ENCODE measurements around the gene CLNK. TPM values are rescaled to one million over a fixed set of nuclear protein-coding genes. Genes with fewer than 3 reads are reported as not detected.

The CLNK gene
- polyA plus RNA-seq, 3 donors: 0.61 to 1.4 (median 0.95) TPM

DNA sequence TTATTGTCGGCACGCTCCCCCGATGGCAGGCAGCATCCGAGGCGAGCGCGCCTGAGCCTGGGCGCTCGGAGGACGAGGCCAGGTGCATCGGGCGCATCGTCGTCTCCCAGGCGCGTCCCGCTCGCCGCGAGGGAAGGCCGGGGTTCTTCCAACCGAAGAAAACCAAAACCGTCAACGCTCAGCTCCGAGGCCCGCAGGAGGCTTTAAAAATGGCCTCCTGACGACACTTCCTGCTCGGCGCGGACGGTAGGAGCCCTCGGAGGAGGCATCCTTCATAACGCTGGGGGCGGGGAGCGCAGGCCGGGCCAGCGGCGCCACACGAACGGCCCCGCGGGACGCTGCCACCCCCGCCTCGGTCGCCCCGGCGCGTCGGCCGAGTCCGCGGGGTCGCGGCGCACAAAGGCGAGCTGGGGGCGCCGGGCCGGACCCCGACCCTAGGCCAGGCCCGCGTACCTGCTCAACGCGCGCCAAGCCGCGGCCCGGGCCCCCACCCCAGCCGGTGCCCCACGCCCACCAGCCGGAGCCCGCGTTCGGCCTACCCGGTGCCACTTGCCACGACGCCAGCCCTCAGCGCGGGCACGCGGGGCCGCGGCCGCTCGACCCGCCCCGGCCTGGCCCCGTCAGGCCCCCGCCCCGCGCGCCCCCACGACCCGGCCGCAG is 227.8 kb downstream of the CLNK start:
- DNase-seq: peak; percentile 46

DNA sequence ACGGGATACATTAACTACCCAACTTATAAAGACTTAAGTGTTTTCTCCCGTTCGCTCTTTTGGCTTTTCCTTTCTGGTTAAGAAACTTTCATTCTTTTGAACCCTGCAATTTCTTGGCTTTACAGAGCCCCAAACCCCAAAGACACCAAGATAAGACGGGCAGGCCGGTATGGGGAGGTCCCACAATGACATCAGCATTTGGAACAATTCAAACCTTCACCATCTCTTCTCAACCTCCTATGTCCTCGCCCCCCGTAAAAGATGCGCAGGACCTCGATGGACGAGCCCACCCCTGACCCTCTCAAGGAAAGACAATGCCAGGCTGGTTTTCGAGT is 228.3 kb downstream of the CLNK start:
- no peak for DNase-seq

DNA sequence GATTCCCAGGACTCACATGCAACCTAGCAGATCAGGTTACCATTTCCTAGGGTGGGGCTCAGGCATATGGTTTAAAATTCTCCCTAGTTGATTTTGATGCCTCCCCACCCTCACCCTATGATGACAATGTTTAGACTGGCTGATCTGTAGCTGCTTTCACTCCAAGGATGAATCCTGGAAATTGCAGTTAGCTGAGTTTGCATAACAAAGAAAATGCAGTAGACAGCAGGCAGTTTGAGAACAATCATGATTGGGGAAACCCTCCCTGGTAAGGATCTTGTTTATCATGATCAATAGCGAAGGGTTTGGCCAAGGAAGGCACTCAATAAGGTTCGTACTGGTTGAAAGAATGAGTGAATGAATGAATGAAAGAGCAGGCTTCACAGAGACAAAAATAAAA is 229.4 kb downstream of the CLNK start:
- no peak for DNase-seq

DNA sequence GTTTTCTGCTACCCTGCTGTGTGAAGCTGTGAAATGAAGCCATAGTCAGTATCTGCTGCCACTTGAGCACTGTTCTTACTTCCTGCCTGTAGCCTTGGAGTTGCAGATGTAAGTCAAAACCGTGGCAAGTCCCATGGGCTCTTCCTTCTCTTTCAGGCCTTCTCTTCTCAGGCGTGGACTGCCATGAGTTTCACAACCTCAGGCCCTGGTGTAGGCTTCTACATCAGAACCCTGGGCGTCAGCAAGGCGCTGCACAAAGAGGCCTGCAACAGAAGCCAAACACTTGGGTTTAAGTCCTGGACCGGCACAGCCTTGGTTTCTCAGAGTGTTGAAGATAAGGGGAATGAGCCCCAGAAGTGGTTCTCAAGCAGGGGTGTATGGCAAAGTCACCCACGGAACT is 229.8 kb downstream of the CLNK start:
- DNase-seq: no peak

DNA sequence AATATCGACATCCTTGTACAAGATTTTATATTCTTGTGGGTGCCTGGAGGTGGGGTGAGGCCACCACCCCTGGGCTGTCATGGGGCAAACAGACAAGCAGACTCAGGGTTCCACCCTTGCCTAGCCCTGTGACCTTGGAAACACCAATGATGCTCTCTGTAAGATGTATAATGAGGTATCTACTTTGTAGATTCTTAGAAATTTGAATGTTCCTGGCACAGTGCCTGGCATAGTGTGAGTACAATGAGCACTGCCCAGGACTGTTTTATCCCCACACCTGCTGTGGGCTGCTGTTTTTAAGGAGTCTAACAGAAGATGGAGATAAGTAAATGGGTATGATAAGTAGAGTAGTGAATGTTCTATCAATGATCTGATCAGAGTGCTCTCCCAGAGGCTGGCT is 230.4 kb downstream of the CLNK start:
- no peak for DNase-seq

DNA sequence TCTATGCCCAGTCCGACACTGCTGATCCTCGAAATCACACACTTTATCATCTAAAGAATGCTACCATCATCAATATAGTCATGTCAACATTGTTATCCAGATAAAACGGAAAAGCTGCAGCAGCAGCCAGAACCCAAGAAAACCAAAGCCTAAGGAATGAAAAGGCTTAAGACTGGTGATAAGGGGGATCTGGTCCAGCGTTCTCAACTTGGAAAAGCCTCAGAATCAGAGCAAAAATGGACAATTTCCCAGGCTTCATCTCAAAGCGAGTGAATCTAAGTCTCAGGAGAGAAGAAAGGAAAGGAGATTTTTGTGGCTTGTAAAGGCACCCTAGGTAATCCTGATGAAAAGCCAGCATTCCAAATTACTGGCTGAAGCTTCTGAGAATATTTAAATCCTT is 235.6 kb downstream of the CLNK start:
- no peak for DNase-seq

DNA sequence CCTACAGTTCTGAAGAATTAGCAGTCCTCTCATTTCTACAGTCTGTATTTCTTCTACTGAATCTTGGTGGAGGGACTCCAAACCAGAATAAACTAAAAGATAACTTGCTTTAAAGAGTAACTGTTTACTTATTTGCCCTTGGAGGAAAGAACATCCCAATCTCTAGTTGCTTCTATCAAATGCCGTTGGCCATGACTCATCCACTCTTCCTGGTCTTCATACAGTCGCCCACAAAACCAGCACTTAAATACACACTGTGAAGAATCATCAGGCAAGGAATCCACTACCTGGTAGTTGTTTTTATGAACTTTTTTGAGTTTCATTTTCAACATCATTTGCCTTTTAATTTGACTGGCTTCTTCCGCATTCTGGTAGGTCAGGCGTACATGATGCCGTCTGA is 241.6 kb downstream of the CLNK start:
- no peak for DNase-seq

GRCh38 chr4:10441512-10441911 is 243.1 kb downstream of the CLNK start:
- no peak for DNase-seq

DNA sequence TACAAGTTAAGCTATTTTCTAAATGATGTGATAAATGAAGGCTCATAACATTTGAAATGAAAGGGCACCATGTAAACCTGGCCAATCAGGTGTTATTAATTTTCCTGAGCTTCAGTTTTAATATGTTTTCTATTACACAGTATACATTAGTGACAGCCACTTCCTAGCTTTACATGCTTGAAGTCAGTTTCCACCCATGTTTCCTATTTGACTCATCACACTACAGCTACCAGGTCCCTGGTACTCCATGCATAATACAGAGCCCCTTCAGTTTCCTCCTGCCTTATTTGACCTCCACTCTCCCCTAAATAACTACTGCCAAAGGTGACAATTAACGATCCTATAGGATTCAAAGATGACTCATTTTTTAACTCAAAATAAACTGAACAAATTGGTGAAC is 245.6 kb downstream of the CLNK start:
- DNase-seq: no peak

GRCh38 chr4:10437735-10438134 is 246.8 kb downstream of the CLNK start:
- no peak for DNase-seq

Other genes starting within 250 kb of the CLNK start
- 10 to 100 TPM; 28.0 to 29.3 (median 28.4) TPM for gene ZNF518B, start 227.3 kb downstream of the CLNK start, polyA plus RNA-seq (ENCODE audit: insufficient read length in 3 of 3)